Activated CD8-positive, alpha-beta T cell treated with anti-CD3 and anti-CD28 coated beads for 36 hours (primary cell): ENCODE measurements around the gene PPP1R2. TPM values are rescaled to one million over a fixed set of nuclear protein-coding genes. Genes with fewer than 3 reads are reported as not detected.

Experiments
- ATAC-seq: fragments of 200-7000 bp; cut with Tn5 transposase; one replicate; pipeline ENCODE4 v1.10.0; 2021; ENCODE audit warnings: mild to moderate bottlenecking, moderate library complexity
- CTCF ChIA-PET: fragments of 350-600 bp; sonication (Branson Sonifier 250); formaldehyde crosslinking; loops from one replicate; lab custom pipeline; 2021; ENCODE audit warnings: antibody characterized with exemption; lab: Charles Lee
- POLR2A ChIA-PET: fragments of 350-600 bp; sonication (Branson Sonifier 250); formaldehyde crosslinking; loops from one replicate; lab custom pipeline; 2021; ENCODE audit warnings: antibody characterized with exemption; lab: Charles Lee
- DNase-seq: peaks from one replicate; pipeline ENCODE4 v3.0.0-alpha.2; 2020
- H3K27ac Mint-ChIP-seq: one replicate; pipeline ENCODE4 v1.8.0; 2021; ENCODE audit warnings: mild to moderate bottlenecking, mixed read lengths
- H3K27me3 Mint-ChIP-seq: one replicate; pipeline ENCODE4 v1.8.0; 2021; ENCODE audit warnings: mixed read lengths
- H3K36me3 Mint-ChIP-seq: one replicate; pipeline ENCODE4 v1.8.0; 2021; ENCODE audit warnings: low read depth, mixed read lengths
- H3K4me1 Mint-ChIP-seq: one replicate; pipeline ENCODE4 v1.8.0; 2021; ENCODE audit warnings: low read depth, mixed read lengths
- H3K4me3 Mint-ChIP-seq: one replicate; pipeline ENCODE4 v1.8.0; 2021; ENCODE audit warnings: mild to moderate bottlenecking, moderate library complexity, mixed read lengths
- H3K9me3 Mint-ChIP-seq: one replicate; pipeline ENCODE4 v1.8.0; 2021; ENCODE audit warnings: mixed read lengths
- CTCF ChIP-seq: fragments of 200-600 bp; IDR thresholded peaks from one replicate; pipeline ENCODE4 v1.8.0; 2022; ENCODE audit warnings: antibody characterized with exemption, mild to moderate bottlenecking
- intact Hi-C: fragments of 100-400 bp; cut with micrococcal nuclease; formaldehyde crosslinking; loops from one replicate; pipeline ENCODE4 v1.10.0; 2022
- total RNA-seq, 2 experiments: library from RNA; stranded (reverse); gene quantifications; one replicate each; pipeline ENCODE4 v1.2.3, GENCODE V29; 2021

PPP1R2 gene
- total RNA-seq, 2 experiments from 2014 or later: 86.7 to 89.0 TPM

- H3K27ac Mint-ChIP-seq: no peak overlapping the region
- ATAC-seq: no peak
- H3K9me3 Mint-ChIP-seq: no peaks in the 10 kb centered on the region
- DNase-seq: no peak
- peaks cover 24% of the 10 kb centered on the region for H3K4me1 Mint-ChIP-seq
- POLR2A ChIA-PET: interaction anchor here (1.5 kb wide), 1 partner anchor 9 kb away, joined by 5 read pairs; no protein-coding TSS in a partner anchor
- no peak for TF ChIP-seq CTCF
- intact Hi-C loops: no loop called here
- H3K27me3 Mint-ChIP-seq: no peaks in the 10 kb centered on the region
- no peak overlapping the region for H3K4me3 Mint-ChIP-seq
- H3K36me3 Mint-ChIP-seq: no peaks in the 10 kb centered on the region
- CTCF ChIA-PET: interaction anchor here (0.8 to 1.4 kb wide), 3 partner anchors 11 to 289 kb away, joined by 3 to 5 read pairs (median 4); partner anchors contain the start of gene XXYLT1
Measured at GRCh38 chr3:195559723-195560409, 16.7 kb upstream of the PPP1R2 start.

GRCh38 chr3:195558602-195559001 is 15.5 kb upstream of the PPP1R2 start:
- ATAC-seq (peak; percentile 85), DNase-seq (peak; percentile 54)
- Mint-ChIP-seq H3K4me3 (no peak overlapping the region), H3K36me3 (no peaks in the 10 kb centered on the region), H3K9me3 (no peaks in the 10 kb centered on the region), H3K4me1 (peaks cover 25% of the 10 kb centered on the region), H3K27ac (no peak overlapping the region), H3K27me3 (no peaks in the 10 kb centered on the region)
- intact Hi-C loops: no loop called here
- ChIA-PET POLR2A (interaction anchor here (1.2 kb wide), 1 partner anchor 25 kb away, joined by 4 read pairs; the partner anchor contains the start of gene APOD), CTCF (interaction anchor here (0.6 to 1.2 kb wide), 7 partner anchors 8 to 285 kb away, joined by 3 to 5 read pairs (median 3); no protein-coding TSS in a partner anchor)
- TF ChIP-seq CTCF: peak; percentile 71

- POLR2A ChIA-PET: no interaction called here
- Mint-ChIP-seq H3K9me3 (no peaks in the 10 kb centered on the region), H3K4me1 (peaks cover 34% of the 10 kb centered on the region), H3K36me3 (no peaks in the 10 kb centered on the region), H3K4me3 (no peak overlapping the region), H3K27me3 (no peaks in the 10 kb centered on the region), H3K27ac (no peak overlapping the region)
- ATAC-seq (no peak), DNase-seq (no peak)
- CTCF ChIA-PET: interaction anchor here (1.0 to 2.9 kb wide), 6 partner anchors 9 to 293 kb away, joined by 4 to 16 read pairs (median 6); partner anchors contain the start of genes PPP1R2 and XXYLT1
- no peak for TF ChIP-seq CTCF
- intact Hi-C loops: no loop called here
Measured at GRCh38 chr3:195557322-195557721, 14.2 kb upstream of the PPP1R2 start.

- intact Hi-C loops: no loop called here
- Mint-ChIP-seq H3K4me1 (peaks cover 43% of the 10 kb centered on the region), H3K27me3 (no peaks in the 10 kb centered on the region), H3K4me3 (no peak overlapping the region), H3K9me3 (no peaks in the 10 kb centered on the region), H3K36me3 (no peaks in the 10 kb centered on the region), H3K27ac (no peak overlapping the region)
- peak; percentile 45 for TF ChIP-seq CTCF
- peak; percentile 62 for DNase-seq
- ChIA-PET CTCF (interaction anchor here (0.8 to 2.9 kb wide), 7 partner anchors 9 to 294 kb away, joined by 4 to 16 read pairs (median 6); partner anchors contain the start of genes PPP1R2 and XXYLT1), POLR2A (interaction anchor here (1.1 kb wide), 1 partner anchor 14 kb away, joined by 5 read pairs; no protein-coding TSS in a partner anchor)
- ATAC-seq: peak; percentile 70
Measured at GRCh38 chr3:195556390-195556789, 13.3 kb upstream of the PPP1R2 start.

- ChIA-PET CTCF (interaction anchor here (1.0 to 2.9 kb wide), 5 partner anchors 9 to 284 kb away, joined by 3 to 16 read pairs (median 7); partner anchors contain the start of gene XXYLT1), POLR2A (interaction anchor here (1.1 kb wide), 1 partner anchor 9 kb away, joined by 3 read pairs; no protein-coding TSS in a partner anchor)
- no peaks in the 10 kb centered on the region for H3K36me3 Mint-ChIP-seq
- no peaks in the 10 kb centered on the region for H3K9me3 Mint-ChIP-seq
- DNase-seq: no peak
- TF ChIP-seq CTCF: no peak
- H3K4me3 Mint-ChIP-seq: no peak overlapping the region
- no peak for ATAC-seq
- no peaks in the 10 kb centered on the region for H3K27me3 Mint-ChIP-seq
- intact Hi-C loops: no loop called here
- no peak overlapping the region for H3K27ac Mint-ChIP-seq
- peaks cover 55% of the 10 kb centered on the region for H3K4me1 Mint-ChIP-seq
Measured at GRCh38 chr3:195555110-195555509, 12.0 kb upstream of the PPP1R2 start.
